ENCODE results near the gene CDH23. TPM values are rescaled to one million over a fixed set of nuclear protein-coding genes. Genes with fewer than 3 reads are reported as not detected.
A peak's percentile ranks its signal among the peaks of the same experiment; 100 is the strongest.

The CDH23 gene
- total and polyA plus RNA-seq, 9 of the 15 experiments (the other 6 are each of a cell fraction or from before 2014, with no cell fraction given) = 0.18 to 1.2 (median 0.47) TPM

DNA sequence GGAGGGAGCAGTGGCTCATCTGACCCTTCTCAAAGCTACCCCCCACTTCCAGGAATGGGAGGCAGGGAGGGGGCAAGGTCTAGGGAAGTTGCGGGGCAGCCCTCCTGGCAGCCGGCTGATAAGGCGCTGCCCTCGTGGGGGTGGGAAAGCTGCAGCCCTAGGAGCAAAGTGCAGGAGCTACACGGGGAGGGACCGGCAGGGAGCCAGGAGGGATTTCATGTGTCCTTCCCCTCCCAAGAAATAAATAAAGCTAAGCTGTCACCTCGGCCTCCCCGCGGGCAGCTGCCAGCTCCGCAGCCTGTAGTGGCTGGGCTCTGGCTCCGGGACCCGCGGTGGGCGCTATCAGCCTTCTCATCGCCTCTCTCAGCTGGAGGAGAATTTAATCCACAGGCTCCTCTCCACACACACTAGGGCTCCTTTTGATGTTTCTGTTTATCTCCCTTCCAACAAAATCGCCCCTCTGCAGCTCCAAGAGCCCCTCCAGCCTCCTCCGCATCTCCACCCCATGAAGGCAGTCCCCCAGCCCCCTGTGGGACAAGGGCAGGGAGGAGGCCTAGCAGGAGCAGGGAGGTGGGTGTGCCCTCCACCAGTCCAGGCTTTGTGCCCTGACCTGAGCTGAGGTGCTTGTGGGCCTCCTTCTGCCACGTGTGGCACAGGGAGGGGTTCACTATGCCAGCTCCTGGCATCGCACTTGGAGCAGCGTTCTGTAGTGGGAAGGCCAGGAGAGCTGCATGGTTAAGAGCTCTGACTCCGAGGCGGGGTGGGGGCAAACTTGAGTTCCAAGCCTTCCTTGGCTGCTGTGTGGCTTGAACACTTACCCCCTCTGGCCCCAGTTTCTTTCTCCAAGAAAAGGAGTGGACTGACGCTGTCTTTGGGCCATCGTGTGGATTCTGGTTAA lies 242.4 kb downstream of the CDH23 start (continued):
- TF ChIP-seq, protein P1, sequence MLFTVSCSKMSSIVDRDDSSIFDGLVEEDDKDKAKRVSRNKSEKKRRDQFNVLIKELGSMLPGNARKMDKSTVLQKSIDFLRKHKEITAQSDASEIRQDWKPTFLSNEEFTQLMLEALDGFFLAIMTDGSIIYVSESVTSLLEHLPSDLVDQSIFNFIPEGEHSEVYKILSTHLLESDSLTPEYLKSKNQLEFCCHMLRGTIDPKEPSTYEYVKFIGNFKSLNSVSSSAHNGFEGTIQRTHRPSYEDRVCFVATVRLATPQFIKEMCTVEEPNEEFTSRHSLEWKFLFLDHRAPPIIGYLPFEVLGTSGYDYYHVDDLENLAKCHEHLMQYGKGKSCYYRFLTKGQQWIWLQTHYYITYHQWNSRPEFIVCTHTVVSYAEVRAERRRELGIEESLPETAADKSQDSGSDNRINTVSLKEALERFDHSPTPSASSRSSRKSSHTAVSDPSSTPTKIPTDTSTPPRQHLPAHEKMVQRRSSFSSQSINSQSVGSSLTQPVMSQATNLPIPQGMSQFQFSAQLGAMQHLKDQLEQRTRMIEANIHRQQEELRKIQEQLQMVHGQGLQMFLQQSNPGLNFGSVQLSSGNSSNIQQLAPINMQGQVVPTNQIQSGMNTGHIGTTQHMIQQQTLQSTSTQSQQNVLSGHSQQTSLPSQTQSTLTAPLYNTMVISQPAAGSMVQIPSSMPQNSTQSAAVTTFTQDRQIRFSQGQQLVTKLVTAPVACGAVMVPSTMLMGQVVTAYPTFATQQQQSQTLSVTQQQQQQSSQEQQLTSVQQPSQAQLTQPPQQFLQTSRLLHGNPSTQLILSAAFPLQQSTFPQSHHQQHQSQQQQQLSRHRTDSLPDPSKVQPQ (CRISPR knock-in tag; IDR thresholded peaks at IDR 0.05; ENCODE audit: borderline replicate concordance) = 0 out of 2 replicates have a peak, but pooled peaks have one; percentile 13
- peak; percentile 37 for TF ChIP-seq NR4A1 (CRISPR knock-in tag; IDR thresholded peaks at IDR 0.05)
- peak; percentile 53 for TF ChIP-seq NR4A1 (tag; IDR thresholded peaks at IDR 0.05)
- TF ChIP-seq, protein P2, sequence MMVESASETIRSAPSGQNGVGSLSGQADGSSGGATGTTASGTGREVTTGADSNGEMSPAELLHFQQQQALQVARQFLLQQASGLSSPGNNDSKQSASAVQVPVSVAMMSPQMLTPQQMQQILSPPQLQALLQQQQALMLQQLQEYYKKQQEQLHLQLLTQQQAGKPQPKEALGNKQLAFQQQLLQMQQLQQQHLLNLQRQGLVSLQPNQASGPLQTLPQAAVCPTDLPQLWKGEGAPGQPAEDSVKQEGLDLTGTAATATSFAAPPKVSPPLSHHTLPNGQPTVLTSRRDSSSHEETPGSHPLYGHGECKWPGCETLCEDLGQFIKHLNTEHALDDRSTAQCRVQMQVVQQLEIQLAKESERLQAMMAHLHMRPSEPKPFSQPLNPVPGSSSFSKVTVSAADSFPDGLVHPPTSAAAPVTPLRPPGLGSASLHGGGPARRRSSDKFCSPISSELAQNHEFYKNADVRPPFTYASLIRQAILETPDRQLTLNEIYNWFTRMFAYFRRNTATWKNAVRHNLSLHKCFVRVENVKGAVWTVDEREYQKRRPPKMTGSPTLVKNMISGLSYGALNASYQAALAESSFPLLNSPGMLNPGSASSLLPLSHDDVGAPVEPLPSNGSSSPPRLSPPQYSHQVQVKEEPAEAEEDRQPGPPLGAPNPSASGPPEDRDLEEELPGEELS (CRISPR knock-in tag; IDR thresholded peaks at IDR 0.05; ENCODE audit: borderline replicate concordance) = 0 out of 2 replicates have a peak, but pooled peaks have one; percentile 75
- TF ChIP-seq ZNF766 (CRISPR knock-in tag; conservative IDR thresholded peaks at IDR 0.05) = peak; percentile 84
- TF ChIP-seq ERF (CRISPR knock-in tag; IDR thresholded peaks at IDR 0.05) = peak; percentile 64; the same call in 1 of the 2 replicates
- peak; percentile 68 for TF ChIP-seq BRD9 (IDR thresholded peaks at IDR 0.05; ENCODE audit: low read depth, partially characterized antibody)
- TF ChIP-seq PRPF4 (IDR thresholded peaks at IDR 0.05; ENCODE audit: insufficient read depth, low read depth, low read length, poor library complexity, severe bottlenecking) = no peak
- TF ChIP-seq ZNF583 (CRISPR knock-in tag; IDR thresholded peaks at IDR 0.05) = no peak; the same call in 1 of the 2 replicates
- peak; percentile 37; the same call in 1 of the 2 replicates for TF ChIP-seq ELF2 (CRISPR knock-in tag; IDR thresholded peaks at IDR 0.05)
- peak; percentile 82 for TF ChIP-seq ZBTB7A (IDR thresholded peaks at IDR 0.05; ENCODE audit: borderline replicate concordance, control insufficient read depth, low read depth, low read length)
- no peak for TF ChIP-seq NFE2L1 (tag; IDR thresholded peaks at IDR 0.05; ENCODE audit: borderline replicate concordance, low read depth)
- TF ChIP-seq MTA1 (IDR thresholded peaks at IDR 0.05; ENCODE audit: borderline replicate concordance) = peak; percentile 82; the same call in 1 of the 2 replicates
- no peak for TF ChIP-seq COPS2 (conservative IDR thresholded peaks at IDR 0.05)
- peak; percentile 92 for TF ChIP-seq ZNF589 (CRISPR knock-in tag; IDR thresholded peaks at IDR 0.05; ENCODE audit: low read depth)
- peak; percentile 85 to 92 for TF ChIP-seq TRIM24 (IDR thresholded peaks at IDR 0.05)
- TF ChIP-seq, protein P3, sequence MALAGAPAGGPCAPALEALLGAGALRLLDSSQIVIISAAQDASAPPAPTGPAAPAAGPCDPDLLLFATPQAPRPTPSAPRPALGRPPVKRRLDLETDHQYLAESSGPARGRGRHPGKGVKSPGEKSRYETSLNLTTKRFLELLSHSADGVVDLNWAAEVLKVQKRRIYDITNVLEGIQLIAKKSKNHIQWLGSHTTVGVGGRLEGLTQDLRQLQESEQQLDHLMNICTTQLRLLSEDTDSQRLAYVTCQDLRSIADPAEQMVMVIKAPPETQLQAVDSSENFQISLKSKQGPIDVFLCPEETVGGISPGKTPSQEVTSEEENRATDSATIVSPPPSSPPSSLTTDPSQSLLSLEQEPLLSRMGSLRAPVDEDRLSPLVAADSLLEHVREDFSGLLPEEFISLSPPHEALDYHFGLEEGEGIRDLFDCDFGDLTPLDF (CRISPR knock-in tag; IDR thresholded peaks at IDR 0.05) = no peak
- TF ChIP-seq TCF3 (CRISPR knock-in tag; IDR thresholded peaks at IDR 0.05) = peak; percentile 98
- peak; percentile 91 for TF ChIP-seq TAL1 (IDR thresholded peaks at IDR 0.05)
- peak; percentile 85 for TF ChIP-seq MXI1 (IDR thresholded peaks at IDR 0.05; ENCODE audit: low read depth, low read length)
- TF ChIP-seq PTRF (tag; IDR thresholded peaks at IDR 0.05) = no peak
- peak in 1 of 2 experiments; percentile 57; a peak in 2 of 4 replicates for TF ChIP-seq TEAD1 (CRISPR knock-in tag; IDR thresholded peaks at IDR 0.05)
